OCI-LY3 (cell line): ENCODE measurements around the gene MUC16.

Experiments used
- CTCF ChIP-seq: fragments of 200-600, 300-600 bp; sonication (generic); IDR thresholded peaks from 2 replicates; pipeline ENCODE4 v1.5.1; 2014; ENCODE audit warnings: antibody characterized with exemption, low read length, low read depth
- EZH2phosphoT487 ChIP-seq: fragments of 200-600 bp; shearing (Covaris generic); IDR thresholded peaks from 2 replicates; pipeline ENCODE4 v1.6.1; 2018; ENCODE audit warnings: antibody characterized with exemption, mixed run types, low read depth

DNA sequence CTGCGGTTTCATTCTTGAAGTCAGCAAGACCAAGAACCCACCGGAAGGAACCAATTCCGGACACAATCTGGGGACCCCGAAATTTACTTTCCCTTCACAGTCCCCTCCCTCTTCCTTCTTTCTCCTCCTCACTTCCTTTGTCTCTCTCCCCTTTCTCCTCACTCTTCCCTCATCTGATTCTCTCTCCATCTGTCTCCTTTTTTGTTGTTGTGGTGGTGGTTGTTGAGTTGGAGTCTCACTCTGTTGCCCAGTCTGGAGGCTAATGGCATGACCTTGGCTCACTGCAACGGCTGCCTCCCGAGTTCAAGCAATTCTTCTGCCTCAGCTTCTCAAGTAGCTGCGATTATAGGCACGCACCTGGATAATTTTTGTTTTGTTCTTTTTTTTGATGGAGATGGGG is 44.0 kb upstream of the MUC16 start:
- TF ChIP-seq CTCF (no peak), EZH2phosphoT487 (no peak)
